Esophagus muscularis mucosa (tissue), 4 donors: ENCODE data around the gene SLC17A8.

Experiments
- CTCF ChIP-seq, 3 experiments: fragments of 200-600 bp in 2 of 3; fragments of 450-650 bp in 1 of 3; sonication (generic) in 2 of 3; IDR thresholded peaks; one replicate each; pipeline ENCODE4 v1.5.1; 2017 to 2019; ENCODE audit warnings: antibody characterized with exemption in 3 of 3, mild to moderate bottlenecking in 2 of 3, moderate library complexity in 1 of 3
- EP300 ChIP-seq: sonication (generic); formaldehyde crosslinking; IDR thresholded peaks from one replicate; pipeline ENCODE4 v1.6.1; 2017; ENCODE audit warnings: antibody characterized with exemption
- POLR2A ChIP-seq: fragments of 450-650 bp; IDR thresholded peaks from one replicate; pipeline ENCODE4 v1.6.1; 2017; ENCODE audit warnings: antibody characterized with exemption, moderate library complexity, mild to moderate bottlenecking, low read depth
- POLR2AphosphoS5 ChIP-seq, 2 donors: sonication (generic); formaldehyde crosslinking; IDR thresholded peaks; one replicate each; pipeline ENCODE4 v1.6.1; 2017; ENCODE audit warnings: antibody characterized with exemption in 2 of 2

- TF ChIP-seq CTCF (IDR thresholded peaks at IDR 0.05) (peak; percentile 27 to 42 (median 38)), EP300 (no peak), POLR2AphosphoS5 (IDR thresholded peaks at IDR 0.05) (no peak), POLR2A (no peak)
These were observed 8.0 kb upstream of the SLC17A8 start for GRCh38 chr12:100348657-100349454.
